HG02610 (cell line): Measurements from ENCODE around the gene MS4A10.

ENCODE experiments used
- ATAC-seq: cut with Tn5 transposase; IDR thresholded peaks from one replicate; pipeline ENCODE4 v1.9.1; 2021; ENCODE audit warnings: mild to moderate bottlenecking, moderate library complexity; ENCODE audit not compliant: unreplicated experiment

Gene MS4A10

DNA sequence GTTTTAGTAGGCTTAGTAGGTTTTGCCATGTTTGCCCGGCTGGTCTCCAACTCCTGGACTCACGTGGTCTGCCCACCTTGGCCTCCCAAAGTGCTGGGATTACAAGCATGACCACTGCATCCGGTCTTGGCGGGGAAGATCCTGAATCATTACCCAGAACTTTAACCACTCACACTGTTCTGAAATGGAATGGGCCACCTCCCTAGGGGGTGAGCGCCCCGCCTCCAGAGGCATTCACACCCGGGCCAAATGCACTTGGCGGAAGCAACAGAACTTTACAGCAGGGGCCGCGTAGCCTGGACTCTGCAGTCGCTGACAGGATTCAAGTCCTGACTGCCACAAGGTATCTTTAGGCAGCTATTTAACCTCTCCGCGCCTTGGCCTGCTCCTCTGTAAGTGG is 62.1 kb downstream of the MS4A10 start:
- ATAC-seq, result no peak

DNA sequence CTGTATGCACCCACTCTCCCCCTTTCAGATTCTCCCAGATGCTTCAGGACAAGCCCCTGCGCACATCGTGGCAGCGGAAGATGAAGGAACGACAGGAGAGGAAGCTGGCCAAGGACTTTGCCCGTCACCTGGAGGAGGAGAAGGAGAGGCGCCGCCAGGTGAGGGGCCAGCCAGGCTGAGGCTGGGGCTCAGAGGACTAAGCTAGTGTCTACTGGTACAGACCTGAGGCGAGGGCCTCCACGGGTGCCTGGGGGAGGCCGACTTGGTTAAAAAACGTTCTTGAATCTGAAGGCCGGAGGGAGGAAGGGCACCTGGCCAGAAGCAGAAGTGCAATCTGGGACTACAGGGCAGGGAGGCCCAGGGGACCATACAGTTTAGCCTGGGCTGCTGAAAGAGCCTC is 62.8 kb downstream of the MS4A10 start:
- no peak for ATAC-seq

DNA sequence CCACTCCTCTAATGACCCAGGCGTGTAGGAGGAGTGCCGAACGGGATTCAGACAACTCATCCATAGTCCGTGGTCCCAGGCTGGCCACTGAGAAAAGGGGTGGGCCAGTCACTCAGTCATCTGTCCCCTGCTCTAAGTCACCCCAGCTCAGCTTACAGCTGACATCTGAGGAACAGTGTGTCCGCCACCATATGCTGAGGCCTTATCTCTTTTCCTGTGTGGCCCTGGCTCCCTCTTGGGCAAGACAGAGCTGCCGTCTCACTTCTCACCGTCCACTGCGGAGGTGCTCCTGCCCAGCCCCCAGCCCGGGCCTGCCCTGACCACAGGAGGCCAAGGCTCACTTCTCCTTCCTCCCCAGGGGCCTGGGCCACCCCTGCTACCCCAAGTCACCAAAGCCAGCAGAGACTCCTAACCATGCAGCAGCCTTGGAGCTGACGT is 63.6 kb downstream of the MS4A10 start:
- ATAC-seq, result no peak

DNA sequence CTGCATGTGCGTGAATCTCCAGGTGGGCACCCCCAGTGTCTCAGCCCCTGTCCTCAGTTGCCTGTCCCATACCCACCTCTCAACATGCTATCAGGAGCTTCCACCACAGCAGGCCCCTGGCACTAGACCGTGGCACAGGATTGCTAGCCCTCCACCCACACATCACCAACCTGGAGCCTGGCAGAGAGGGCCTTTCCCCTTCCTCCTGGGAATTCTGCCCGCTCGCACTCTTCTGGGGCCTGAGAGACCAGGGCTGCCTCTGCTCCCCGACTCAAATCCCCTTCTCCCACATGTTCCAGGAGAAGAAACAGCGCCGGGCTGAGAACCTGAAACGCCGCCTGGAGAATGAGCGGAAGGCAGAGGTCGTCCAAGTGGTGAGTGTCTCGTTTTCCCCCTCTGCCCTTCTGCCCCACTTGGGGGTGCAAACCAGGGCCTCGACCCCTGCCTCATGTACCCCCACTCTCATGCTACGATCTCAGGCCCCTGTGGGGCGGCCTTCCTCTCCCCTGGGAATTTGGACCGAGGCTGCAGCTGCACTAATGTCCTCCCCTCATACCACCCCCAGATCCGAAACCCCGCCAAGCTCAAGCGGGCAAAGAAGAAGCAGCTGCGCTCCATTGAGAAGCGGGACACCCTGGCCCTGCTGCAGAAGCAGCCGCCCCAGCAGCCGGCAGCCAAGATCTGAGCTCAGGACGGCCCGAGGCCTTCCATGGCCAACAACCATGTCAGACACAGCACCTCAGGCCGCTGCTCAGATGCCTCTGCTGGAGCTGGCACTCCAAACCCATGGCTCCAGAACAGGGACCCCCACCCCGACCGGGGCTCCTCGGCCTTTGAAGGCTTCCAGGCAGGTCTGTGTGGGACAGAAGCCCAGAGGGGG is 64.7 kb downstream of the MS4A10 start:
- ATAC-seq, result no peak
